Hepatocyte (in vitro differentiated cells): ENCODE data around the gene NTRK3. TPM values are rescaled to one million over a fixed set of nuclear protein-coding genes. Genes with fewer than 3 reads are reported as not detected.

Experiments used
- DNase-seq: peaks from one replicate; pipeline ENCODE4 v3.0.0-alpha.2; 2016; ENCODE audit warnings: low spot score
- H2AFZ ChIP-seq: fragments of 200-600 bp; sonication (generic); 2 replicates; pipeline ENCODE4 v1.6.0; 2016; ENCODE audit warnings: antibody characterized with exemption, mild to moderate bottlenecking
- H3K27ac ChIP-seq: fragments of 200-600 bp; sonication (generic); 2 replicates; pipeline ENCODE4 v1.5.1; 2016; ENCODE audit warnings: mild to moderate bottlenecking
- H3K27me3 ChIP-seq: fragments of 200-600 bp; sonication (generic); 2 replicates; pipeline ENCODE4 v1.6.1; 2016
- H3K36me3 ChIP-seq: fragments of 200-600 bp; sonication (generic); replicated peaks from 2 replicates; pipeline ENCODE4 v1.5.1; 2016; ENCODE audit warnings: low read depth; ENCODE audit not compliant: insufficient read depth
- H3K4me1 ChIP-seq: fragments of 200-600 bp; sonication (generic); 2 replicates; pipeline ENCODE4 v1.5.1; 2016; ENCODE audit warnings: mild to moderate bottlenecking, moderate library complexity; ENCODE audit not compliant: insufficient read depth
- H3K4me2 ChIP-seq: fragments of 200-600 bp; sonication (generic); 2 replicates; pipeline ENCODE4 v1.6.0; 2016
- H3K4me3 ChIP-seq: fragments of 200-600 bp; sonication (generic); 2 replicates; pipeline ENCODE4 v1.5.1; 2016; ENCODE audit warnings: mild to moderate bottlenecking
- H3K79me2 ChIP-seq: fragments of 200-600 bp; sonication (generic); 2 replicates; pipeline ENCODE4 v1.6.0; 2017; ENCODE audit warnings: mild to moderate bottlenecking
- H3K9me2 ChIP-seq: fragments of 200-600 bp; sonication (generic); replicated peaks from 2 replicates; pipeline ENCODE4 v1.6.0; 2017; ENCODE audit warnings: mild to moderate bottlenecking; ENCODE audit not compliant: insufficient read depth
- H3K9me3 ChIP-seq: fragments of 200-600 bp; sonication (generic); 2 replicates; pipeline ENCODE4 v1.5.1; 2016; ENCODE audit warnings: low read depth, mild to moderate bottlenecking
- H4K20me1 ChIP-seq: fragments of 200-600 bp; sonication (generic); 2 replicates; pipeline ENCODE4 v1.6.0; 2016; ENCODE audit warnings: mild to moderate bottlenecking; ENCODE audit not compliant: insufficient read depth, poor library complexity, severe bottlenecking
- EZH2 ChIP-seq: fragments of 200-600 bp; sonication (generic); IDR thresholded peaks from 2 replicates; pipeline ENCODE4 v1.6.1; 2016; ENCODE audit warnings: antibody characterized with exemption, mild to moderate bottlenecking, borderline replicate concordance
- EZH2phosphoT487 ChIP-seq: fragments of 200-600 bp; sonication (generic); IDR thresholded peaks from one replicate; pipeline ENCODE4 v1.6.1; 2018; ENCODE audit warnings: antibody characterized with exemption, mild to moderate bottlenecking, low read depth, moderate library complexity; ENCODE audit not compliant: unreplicated experiment, severe bottlenecking
- WGBS: methylation state at CpG from one replicate; pipeline ENCODE4 v1.1.6; 2016; ENCODE audit warnings: low lambda C conversion rate; ENCODE audit errors: missing lambda C conversion rate; 5-methylcytosine and 5-hydroxymethylcytosine counted together
- polyA plus RNA-seq: library from polyadenylated mRNA; unstranded; fragments of >200 nt; fragmentation: Nextera tagmentation; extraction: Ambion mirVana; gene quantifications from 2 replicates; pipeline ENCODE4 v1.2.1, GENCODE V29; 2016
- total RNA-seq: library from RNA; depleted of rRNA; stranded (reverse); fragments of >200 nt; gene quantifications from 2 replicates; pipeline ENCODE4 v1.2.3, GENCODE V29; 2014
- TF ChIP-seq, protein P1 (sequence below): fragments of 200-600 bp; sonication (generic); IDR thresholded peaks from 2 replicates; pipeline ENCODE4 v1.5.1; 2016; ENCODE audit warnings: antibody characterized with exemption, mild to moderate bottlenecking; ENCODE audit not compliant: poor library complexity

NTRK3 gene
- total and polyA plus RNA-seq, 2 experiments from 2014 or later, result 4.9 to 5.6 TPM

DNA sequence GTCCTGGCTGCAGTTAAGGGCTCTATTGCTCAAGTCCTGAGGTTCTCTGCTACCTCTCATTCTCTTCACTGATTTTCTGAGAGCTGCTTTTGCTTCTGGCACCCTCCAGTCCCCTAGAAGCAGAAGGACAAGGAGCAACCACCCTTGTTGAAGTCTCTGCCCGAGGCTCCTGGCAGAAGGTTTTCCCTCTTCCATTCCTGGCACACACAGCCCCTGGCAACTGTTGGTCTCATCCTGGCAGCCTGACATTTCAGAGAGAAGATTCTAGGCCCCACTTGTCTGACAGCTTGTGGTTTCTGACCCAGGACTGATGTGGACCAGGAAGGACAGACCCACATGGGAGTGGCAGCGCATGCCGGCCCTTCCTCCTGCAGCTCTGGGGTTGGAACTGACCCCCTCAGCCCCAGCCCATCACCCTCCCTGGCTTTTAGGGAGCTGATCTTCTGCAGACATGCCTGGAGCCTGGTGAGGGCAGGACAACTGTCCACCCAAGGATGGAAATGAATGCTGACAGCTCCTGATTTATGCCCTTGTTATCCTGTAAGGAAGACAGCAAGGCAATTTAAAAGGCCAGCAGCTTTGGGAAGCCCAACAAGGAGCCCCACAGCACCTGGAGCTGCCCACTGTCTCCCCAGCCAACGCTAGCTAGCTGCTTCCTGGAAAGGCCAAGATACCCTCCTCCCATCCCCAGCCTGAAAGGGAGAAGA is 13.0 kb upstream of the NTRK3 start:
- TF ChIP-seq EZH2phosphoT487 (no peak), EZH2 (no peak)
- TF ChIP-seq, protein P1, sequence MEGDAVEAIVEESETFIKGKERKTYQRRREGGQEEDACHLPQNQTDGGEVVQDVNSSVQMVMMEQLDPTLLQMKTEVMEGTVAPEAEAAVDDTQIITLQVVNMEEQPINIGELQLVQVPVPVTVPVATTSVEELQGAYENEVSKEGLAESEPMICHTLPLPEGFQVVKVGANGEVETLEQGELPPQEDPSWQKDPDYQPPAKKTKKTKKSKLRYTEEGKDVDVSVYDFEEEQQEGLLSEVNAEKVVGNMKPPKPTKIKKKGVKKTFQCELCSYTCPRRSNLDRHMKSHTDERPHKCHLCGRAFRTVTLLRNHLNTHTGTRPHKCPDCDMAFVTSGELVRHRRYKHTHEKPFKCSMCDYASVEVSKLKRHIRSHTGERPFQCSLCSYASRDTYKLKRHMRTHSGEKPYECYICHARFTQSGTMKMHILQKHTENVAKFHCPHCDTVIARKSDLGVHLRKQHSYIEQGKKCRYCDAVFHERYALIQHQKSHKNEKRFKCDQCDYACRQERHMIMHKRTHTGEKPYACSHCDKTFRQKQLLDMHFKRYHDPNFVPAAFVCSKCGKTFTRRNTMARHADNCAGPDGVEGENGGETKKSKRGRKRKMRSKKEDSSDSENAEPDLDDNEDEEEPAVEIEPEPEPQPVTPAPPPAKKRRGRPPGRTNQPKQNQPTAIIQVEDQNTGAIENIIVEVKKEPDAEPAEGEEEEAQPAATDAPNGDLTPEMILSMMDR, result no peak
- Histone ChIP-seq H3K27ac (no peak overlapping the region), H3K27me3 (peaks cover 10% of the 10 kb centered on the region), H3K4me2 (no peak overlapping the region), H2AFZ (no peak overlapping the region), H3K36me3 (no peaks in the 10 kb centered on the region), H3K4me1 (no peaks in the 10 kb centered on the region), H3K79me2 (no peaks in the 10 kb centered on the region), H4K20me1 (no peaks in the 10 kb centered on the region), H3K9me2 (no peaks in the 10 kb centered on the region), H3K9me3 (no peaks in the 10 kb centered on the region), H3K4me3 (no peak overlapping the region)
- WGBS, result 81% methylated on average over 4 of the region's 4 CpGs
- no peak for DNase-seq

DNA sequence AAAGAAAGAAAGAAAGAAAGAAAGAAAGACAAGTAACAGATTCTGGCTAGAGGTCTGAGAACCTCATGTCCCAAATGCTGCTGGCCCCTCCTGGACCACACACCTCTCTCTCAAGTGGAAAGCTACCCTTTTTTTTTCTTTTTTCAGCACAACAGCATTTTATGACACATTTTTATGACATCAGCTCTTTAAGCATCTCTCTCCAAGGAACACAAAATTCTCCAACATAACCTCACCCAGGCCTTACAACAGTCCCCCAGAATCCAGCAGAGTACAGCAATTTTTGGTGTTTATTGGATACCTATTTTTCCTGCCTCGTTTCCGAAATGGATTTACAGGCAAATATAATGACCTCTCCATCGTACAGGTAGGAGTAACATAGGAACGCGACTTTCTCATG is 11.2 kb upstream of the NTRK3 start:
- DNase-seq, result no peak
- Histone ChIP-seq H3K27ac (no peak overlapping the region), H3K27me3 (peaks cover 14% of the 10 kb centered on the region), H3K4me2 (no peak overlapping the region), H2AFZ (no peak overlapping the region), H3K79me2 (no peaks in the 10 kb centered on the region), H3K36me3 (no peaks in the 10 kb centered on the region), H3K4me1 (no peaks in the 10 kb centered on the region), H3K4me3 (no peak overlapping the region), H3K9me2 (no peaks in the 10 kb centered on the region), H3K9me3 (no peaks in the 10 kb centered on the region), H4K20me1 (no peaks in the 10 kb centered on the region)
- 67% methylated on average over 5 of the region's 5 CpGs for WGBS
- TF ChIP-seq, protein P1, result no peak
- no peak for TF ChIP-seq EZH2phosphoT487
- no peak for TF ChIP-seq EZH2

DNA sequence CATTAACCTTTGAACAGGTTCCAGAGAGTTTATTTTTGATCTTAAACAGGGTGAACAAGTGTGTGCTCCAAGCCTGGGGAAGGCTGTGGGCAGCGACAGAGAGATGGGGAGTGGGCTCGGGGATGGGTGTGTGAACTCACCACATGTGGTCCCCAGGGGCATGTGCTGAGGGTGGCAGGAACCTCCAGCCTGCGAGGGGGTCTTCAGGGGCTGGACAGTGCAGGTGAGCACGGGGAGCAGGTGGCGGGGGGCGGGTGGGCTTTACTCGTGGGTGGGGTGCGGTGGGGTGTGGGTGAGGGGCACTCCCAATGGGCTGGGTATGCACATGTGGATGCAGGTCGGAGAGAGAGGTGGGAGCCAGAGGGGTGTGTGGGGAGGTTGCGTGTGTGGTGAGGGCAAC is 9.6 kb upstream of the NTRK3 start:
- no peak for TF ChIP-seq EZH2
- TF ChIP-seq, protein P1, result no peak
- TF ChIP-seq EZH2phosphoT487, result no peak
- Histone ChIP-seq H3K4me2 (no peak overlapping the region), H3K9me3 (no peaks in the 10 kb centered on the region), H3K36me3 (no peaks in the 10 kb centered on the region), H3K27me3 (peaks cover 22% of the 10 kb centered on the region), H3K4me1 (no peaks in the 10 kb centered on the region), H3K27ac (no peak overlapping the region), H3K79me2 (no peaks in the 10 kb centered on the region), H3K9me2 (no peaks in the 10 kb centered on the region), H3K4me3 (no peak overlapping the region), H2AFZ (no peak overlapping the region), H4K20me1 (no peaks in the 10 kb centered on the region)
- 85% methylated on average over 5 of the region's 10 CpGs for WGBS
- DNase-seq, result no peak
